HG02642 (cell line): ENCODE data around the gene CLDN14.

Experiments
- ATAC-seq: cut with Tn5 transposase; IDR thresholded peaks from one replicate; pipeline ENCODE4 v1.9.1; 2021; ENCODE audit warnings: mild to moderate bottlenecking; ENCODE audit not compliant: unreplicated experiment, poor library complexity

CLDN14 gene

DNA sequence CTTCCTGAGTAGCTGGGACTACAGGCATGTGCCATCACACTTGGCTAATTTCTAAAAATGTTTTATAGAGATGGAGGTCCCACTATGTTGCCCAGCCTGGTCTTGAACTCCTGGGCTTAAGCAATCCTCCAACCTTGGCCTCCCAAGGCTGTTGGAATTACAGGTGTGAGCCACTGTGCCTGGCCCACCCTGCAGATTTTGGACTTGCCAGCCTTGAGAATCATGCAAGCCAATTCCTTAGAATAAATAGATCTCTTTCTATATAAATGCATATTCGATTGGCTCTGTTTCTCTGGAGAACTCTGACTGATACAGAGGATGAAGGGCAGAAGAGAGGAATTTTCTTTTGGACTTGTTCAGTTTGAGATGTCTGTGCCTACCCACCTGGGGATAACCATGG is 6.7 kb downstream of the CLDN14 start:
- no peak for ATAC-seq

DNA sequence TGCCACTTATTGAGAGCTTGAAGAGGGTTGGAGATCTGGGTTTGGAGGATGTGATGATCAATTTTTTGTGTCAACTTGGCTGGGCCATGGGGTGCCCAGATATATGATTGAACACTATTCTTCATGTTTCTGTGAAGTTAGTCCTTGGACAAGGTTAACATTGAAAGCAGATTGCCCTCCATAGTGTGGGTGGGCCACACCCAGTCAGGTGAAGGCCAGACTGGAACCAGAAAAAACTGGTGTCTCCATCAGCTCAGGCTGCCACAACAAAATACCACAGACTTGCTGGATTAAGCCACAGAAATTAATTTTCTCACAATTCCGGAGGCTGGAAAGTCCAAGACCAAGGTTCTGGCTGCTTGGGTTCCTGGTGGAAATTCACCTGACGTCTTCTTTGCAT is 7.5 kb downstream of the CLDN14 start:
- no peak for ATAC-seq

DNA sequence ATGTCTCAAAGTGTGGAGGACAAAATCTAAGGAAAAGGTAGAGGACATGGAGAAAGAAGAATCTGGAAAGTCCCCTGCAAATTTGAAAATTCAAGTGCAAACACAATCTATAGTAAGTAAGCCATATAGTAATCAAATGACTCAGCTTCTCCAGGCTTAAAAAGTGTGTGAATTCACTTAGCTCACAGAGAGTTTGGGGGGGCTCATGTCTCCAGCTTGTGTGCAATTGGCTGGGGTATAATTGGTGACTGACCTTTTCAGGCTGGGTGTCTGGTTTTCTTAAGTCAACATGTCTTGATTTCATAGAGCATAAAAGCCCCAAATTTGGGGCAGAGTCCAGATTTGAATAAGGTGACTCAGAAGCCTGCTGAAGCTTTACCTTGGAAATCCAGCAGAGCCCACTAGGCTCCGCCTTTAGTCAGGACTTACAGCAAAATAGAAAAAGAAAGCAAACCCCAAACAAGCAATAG is 8.6 kb downstream of the CLDN14 start:
- peak; percentile 65 for ATAC-seq

DNA sequence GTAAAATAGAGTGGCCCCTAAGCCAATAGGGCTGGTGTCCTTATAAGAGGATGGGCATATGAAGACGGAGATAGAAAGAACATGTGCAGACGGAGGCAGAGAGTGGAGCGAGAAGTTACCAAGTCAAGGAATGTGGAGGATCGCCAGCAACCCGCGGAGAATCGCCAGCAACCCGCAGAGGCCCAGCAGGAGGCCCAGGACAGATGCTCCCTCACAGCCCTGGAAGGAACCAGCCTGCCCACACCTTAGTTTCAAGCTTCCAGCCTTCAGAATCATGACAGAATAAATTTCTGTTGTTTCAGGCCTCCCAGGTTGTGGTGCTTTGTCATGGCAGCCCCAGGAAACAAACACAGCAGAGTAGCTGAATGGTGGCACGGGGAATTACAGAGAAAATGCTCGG is 9.6 kb downstream of the CLDN14 start:
- no peak for ATAC-seq

DNA sequence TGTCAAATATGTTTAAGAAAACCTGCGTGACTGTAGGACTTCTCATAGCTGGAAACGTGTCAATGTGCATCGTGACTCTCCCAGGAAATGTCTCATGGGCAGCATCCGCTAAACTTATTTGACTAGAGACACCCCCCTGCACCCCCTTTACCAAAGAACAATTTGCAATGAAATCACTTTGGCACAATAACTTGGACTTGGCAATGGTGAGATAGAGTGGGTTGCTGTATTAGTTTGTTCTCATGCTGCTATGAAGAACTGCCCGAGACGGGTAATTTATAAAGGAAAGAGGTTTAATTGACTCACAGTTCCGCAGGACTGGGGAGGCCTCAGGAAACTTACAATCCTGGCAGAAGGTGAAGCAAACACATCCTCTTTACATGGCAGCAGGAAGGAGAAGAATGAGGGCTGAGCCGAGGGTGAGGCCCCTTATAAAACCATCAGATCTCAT is 13.8 kb downstream of the CLDN14 start:
- no peak for ATAC-seq

DNA sequence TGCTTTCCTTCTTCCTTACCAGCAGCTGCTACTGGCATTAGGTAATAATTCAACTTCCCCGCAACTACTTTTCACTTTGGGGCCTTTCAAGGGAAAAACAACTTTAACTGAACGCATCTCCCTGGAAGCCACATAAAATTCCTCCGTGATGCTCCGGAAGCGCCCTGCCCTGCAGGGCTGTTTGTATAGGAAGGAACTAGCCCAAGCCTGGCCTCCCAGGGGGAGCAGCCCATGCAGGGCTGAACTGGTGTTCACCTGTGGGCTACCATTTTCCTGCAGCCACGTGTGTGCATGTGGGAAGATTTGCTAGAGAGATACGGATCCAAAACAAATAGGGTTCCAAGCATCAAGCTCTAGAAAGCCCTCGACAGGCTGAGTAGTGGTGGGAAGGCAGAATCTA is 14.4 kb downstream of the CLDN14 start:
- no peak for ATAC-seq

DNA sequence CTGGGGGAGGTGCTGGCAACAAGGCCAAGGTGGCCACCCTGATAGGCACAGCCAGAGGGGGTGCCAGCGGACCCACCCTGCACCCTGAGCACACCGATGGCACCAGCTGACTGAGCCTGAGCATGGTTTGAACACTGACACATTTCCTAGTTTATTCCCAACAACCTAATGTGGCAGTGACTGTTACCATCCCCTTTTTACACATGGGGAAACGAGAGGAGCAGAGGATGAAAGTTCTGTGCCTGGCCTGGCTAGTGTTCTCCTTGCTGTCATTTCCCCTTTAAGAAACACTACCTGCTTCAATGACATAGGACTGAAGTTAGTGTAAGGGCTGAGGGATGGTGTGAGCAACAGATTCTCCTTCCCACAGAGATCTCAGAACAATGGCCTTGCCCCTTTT is 15.3 kb downstream of the CLDN14 start:
- no peak for ATAC-seq

DNA sequence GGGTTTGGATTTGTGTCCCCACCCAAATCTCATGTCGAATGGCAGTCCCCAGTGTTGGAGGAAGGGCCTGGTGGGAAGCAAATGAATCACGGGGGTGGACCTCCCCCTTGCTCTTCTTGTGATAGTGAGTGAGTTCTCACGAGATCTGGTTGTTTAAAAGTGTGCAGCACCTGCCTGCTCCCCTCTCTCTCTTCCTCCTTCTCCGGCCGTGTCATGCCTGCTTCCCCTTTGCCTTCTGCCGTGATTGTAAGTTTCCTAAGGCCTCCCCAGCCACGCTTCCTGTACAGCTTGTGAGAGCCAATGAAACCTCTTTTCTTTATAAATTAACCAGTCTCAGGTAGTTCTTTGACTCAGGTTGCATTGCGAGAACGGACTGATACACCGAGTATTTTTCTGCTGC is 15.9 kb downstream of the CLDN14 start:
- no peak for ATAC-seq

DNA sequence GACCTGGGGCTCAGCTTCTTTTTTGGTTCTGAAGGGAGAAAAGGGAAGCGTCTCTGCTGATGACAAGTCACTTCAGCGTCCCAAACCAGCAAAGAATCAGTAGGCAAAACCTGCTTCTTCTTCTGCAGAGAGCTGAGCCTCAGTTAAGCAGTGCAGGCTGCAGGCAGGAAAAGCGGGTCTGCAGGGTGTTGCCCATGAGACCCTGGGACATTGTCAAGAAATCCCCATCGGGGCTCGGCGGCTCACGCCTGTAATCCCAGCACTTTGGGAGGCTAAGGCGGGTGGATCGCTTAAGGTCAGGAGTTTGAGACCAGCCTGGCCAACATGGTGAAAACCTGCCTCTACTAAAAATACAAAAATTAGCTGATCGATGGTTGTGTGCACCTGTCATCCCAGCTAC is 16.7 kb downstream of the CLDN14 start:
- ATAC-seq: no peak

DNA sequence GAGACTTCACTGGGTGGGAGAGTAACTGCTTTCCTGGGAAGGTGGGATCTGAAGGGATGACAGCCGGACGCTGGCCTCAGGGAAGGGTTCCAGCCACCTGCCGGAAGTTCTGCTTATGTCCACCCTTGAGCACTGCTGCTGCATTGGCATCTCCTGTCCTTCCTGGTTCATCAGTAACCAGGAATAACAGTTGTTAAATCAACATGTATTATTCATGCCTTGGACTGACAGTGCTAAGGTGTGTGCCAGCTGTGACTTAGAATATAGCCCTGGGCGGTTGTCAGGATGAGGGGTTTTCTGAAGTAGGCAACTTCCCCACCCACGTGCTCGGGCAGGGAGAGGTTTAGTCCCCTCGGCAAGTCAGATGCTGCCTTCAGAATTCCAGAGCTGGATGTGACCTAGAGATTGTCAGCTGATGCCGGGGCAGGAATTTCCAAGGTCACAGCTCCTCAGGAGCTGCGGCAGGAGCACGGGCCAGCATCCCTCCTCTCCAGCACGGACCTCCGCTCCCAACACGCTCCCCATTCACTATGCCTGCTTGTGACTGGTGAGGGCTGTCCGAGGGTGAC is 17.9 kb downstream of the CLDN14 start:
- ATAC-seq: no peak

DNA sequence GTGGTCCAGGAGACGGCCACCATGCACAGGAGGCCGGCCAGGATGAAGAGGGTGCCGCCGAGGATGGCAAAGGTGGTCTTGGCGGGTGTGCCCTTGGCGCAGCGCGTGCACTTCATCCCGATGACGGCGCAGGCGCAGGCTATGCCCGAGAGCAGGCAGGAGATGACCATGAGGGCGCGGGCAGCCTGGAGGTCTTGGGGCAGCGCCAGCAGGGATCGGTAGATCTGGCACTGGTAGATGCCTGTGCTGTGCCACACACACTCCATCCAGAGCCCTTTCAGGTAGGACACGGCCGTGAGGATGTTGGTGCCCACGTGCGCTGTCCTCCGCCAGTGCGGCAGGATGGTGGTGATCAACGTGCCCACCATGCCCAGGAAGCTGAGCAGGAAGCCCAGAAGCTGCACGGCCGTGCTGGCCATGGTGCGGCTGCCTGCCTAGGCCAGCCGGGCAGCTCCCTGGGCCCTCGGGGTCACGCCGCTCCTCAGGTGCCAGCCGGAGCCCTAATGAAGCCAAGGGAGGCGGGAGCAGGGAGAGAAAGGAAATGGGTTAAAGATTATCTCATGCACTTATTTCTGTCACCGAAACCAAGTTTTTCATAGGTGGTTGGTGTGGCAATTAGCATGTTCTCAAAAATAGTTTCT is 18.5 kb downstream of the CLDN14 start:
- no peak for ATAC-seq

DNA sequence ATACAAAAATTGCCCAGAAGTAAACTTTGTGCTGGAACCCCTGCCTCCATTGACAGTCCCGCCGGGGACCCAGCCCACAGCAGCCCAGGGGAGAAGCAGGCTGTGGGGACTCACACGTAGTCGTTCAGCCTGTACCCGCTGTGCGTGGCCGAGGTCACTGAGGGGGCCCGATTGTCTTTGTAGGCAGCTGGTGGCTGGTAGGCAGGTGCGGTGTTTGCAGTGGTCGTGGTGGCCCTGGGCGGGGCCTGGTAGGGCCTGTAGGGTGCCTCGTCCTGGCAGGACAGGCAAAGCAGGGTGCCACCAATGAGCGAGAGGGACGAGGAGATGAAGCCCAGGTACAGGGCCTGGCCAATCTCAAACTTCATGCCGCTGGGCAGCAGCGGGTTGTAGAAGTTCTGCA is 19.1 kb downstream of the CLDN14 start:
- no peak for ATAC-seq

DNA sequence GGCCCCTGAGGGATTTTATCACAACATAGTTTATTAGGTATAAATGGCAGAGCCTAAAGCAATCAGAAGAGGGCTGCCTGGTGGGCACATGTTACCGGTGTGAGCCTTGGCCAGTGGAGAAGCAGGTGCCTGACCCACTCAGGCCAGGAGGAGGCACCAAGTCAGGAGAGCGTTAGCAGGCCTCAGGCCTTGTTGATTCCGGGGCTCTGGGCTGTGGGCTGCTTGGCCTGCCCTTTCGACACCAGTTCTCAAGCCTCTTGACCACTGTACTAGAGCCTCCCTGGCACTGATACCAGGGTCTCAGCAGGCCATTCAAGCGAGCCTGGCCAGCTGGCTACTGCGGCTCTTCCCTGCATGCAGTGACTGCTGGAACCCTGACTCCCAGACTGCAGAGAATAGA is 20.8 kb downstream of the CLDN14 start:
- no peak for ATAC-seq

DNA sequence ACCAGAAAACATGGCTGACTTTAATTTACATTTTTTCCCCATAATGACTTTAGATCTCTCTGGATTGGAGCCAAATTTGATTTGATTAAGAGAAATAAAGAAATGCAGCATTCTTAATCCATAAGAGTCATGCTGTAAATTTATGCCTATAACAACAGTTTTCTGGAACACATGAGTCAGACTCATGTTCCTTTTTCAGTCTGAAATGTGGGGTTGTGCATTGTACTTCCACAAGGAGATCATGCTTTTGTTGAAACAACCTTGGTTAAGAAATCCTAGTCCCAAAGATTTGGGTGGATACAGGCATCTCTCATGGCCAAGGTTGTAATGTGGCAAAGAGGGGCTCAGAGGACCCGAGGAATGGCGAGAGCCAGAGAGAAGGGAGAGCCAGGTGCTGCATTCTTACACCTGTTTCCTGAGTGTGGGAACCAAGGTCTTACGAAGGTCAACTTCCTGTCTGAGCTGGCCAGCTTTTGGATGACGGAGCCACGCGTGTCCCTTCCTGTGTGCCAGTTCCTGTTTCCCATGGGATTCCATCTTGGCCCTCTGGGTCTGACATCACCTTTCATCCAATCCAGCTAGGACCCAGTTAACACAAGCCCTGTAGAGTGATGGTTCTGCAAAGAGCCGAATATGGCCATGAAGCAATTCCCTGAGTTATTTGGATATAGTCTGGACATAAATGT is 23.1 kb downstream of the CLDN14 start:
- ATAC-seq: no peak

DNA sequence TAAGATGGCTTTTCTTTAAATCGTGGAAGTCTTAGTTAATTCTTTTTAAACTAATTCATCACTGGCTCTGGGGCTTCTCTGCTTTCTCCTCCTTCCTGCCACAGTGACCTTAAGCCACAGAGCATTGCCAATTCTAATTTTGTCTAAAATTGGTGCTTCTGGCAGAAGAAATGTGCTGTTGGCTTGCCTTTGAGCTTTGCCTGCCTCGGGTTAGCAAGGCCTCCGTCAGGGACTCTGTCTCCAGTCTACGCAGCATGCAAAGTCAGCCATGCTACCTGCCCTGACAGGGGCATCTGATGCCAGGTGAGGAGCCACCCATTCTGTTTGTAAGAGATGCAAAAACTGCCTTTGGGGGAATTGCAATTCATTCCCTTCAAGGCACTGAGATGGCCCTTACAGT is 25.2 kb downstream of the CLDN14 start:
- no peak for ATAC-seq

DNA sequence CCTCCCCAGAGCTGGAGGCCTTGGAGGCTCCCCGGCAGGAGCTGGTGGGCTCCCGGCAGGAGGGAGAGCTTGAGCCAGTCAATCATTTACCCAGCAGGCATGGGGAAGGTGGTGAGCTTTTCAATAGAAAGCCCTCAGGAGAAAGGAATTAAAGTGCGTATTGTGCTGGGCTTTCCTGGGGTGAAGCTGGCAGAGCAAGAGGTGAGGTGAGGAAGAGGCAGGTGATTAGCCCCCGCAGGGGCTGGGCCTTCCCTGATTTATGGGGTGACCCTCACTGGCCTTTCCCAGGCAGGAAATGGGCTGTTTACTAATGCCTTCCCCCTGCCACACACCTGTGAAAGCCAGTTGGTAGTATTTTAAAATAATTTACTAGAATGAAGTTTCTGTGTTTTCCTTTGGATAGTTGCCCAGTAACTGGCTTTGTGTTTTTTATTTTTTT is 25.8 kb downstream of the CLDN14 start:
- no peak for ATAC-seq

DNA sequence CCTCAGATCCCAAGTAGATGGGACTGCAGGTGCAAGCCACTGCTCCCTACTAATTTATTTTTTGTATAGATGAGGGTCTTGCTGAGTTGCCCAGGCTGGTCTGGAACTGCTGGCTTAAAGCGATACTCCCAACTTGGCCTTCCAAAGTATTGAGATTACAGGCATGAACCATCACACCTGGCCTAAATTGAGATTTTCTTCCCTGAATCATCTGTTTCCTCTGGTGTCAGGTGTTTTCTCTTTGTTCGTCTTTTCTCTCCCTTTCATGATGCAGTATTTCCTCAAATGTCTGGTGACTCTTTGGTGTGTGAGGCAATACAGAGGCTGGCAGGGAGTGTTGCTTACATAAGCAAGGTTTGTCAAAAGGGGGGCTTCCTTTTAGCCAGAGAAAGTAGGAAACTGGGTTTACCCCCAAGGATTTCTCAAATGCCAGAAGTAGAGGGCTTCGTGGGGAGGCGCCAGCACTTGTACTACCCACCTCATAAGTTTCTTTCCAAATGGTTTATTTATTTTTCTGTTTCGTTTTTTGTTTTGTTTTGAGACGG is 27.6 kb downstream of the CLDN14 start:
- ATAC-seq: no peak

DNA sequence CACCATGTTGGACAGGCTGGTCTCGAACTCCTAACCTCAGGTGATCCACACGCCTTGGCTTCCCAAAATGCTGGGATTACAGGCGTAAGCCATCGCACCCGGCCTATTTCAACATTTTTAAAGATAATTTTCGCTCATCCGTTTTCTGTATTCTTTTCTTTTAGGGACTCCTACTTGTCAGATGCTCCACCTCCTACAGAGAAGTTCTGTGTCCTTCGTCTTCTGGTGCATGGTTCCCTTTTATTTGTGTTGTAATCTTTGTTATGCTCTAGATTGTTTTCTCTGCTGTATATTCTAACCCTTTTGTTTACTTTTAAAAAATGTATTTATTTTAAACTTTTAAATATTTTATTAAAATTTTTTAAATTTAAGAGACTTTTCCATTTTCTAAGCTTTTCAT is 28.4 kb downstream of the CLDN14 start:
- ATAC-seq: no peak

DNA sequence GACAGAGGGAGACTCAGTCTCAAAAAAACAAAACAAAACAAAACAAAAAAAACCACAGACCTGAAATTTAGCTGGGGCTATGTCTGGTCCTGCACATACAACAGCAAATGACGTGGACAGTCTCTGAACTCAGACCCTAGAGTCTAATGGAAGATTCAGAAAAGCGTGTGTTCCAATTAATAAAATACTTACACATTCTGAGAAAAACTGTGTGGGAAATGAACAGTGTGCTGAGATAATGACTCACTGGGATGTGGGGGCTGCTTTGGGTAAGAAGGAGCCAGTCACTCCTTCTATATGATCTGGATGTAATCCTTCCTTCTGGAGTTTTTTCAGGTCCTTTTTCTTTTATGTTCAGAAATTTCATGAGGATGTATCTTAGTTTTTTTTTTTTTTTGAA is 29.4 kb downstream of the CLDN14 start:
- no peak for ATAC-seq

DNA sequence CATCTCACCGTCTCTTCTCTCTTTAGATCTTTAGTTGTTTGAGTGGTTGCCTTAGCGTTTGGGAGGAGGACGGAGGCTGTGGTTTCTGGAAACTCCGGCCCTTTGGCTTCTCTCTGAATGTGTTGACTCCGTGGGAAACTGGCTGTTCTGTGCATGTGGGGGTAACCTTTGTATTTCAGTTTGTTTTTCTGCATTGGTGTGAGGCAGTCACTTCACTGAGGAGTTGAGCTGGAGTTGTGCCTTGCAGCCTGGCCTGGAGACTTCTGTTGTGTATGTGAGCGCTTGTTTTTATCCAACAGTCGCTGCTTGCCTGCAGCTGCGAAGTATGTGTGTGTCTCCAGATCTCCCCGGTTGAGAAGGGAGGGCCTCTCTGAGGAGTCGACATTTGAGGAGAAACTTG is 33.6 kb downstream of the CLDN14 start:
- no peak for ATAC-seq

DNA sequence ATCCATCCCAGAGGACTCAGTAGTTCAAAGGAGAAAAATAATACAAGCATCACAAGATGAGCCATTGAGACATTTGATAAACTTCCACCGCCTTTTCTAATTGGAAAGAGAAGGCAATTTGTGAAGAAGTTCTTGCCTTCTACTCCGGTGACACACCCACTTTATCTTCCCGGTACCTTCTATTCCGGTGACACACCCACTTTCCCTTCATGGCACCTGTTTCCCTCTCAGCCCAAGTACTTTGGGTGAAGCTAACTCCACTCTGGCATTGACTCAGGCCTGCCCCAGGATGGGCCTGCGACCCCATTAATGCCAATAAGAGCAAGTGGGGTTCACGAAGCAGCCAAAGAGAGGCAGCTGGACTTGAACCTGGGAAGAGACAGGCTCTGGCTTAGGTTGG is 38.2 kb downstream of the CLDN14 start:
- no peak for ATAC-seq

DNA sequence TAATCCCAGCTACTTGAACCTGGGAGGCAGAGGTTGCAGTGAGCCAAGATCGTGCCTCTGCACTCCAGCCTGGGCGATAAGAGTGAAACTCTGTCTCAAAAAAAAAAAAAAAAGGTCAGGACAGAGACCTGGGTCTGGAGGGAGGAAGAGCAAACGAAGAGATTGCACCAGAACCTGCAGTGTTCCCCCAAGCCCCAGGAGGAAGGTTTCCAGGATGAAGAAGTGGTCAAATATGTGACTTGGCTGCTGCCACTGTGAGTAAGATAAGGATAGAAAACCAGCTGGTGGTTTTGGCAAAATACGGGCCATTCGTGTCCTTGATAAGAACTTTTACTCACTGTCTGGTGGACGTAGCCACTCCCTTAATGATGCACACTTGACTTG is 42.2 kb downstream of the CLDN14 start:
- no peak for ATAC-seq
